ENCODE measurements around the gene REXO4. TPM values are rescaled to one million over a fixed set of nuclear protein-coding genes. Genes with fewer than 3 reads are reported as not detected.

The REXO4 gene
- total RNA-seq, 1 experiment from 2014 or later, result 38.6 TPM

- Mint-ChIP-seq H3K9me3 (0 out of 2 replicates have a peak, but pooled peaks cover under 1% of the 10 kb centered on the region), H3K4me1 (peaks cover 32% of the 10 kb centered on the region), H3K4me3 (no peak within 1 kb of the TSS; the same call in 1 of the 2 replicates), H3K27me3 (ENCODE audit: low read depth) (no peaks in the 10 kb centered on the region), H3K27ac (peak within 1 kb of the TSS; percentile 87), H3K36me3 (peaks cover under 1% of the 10 kb centered on the region; the same call in 1 of the 2 replicates)
- ATAC-seq (peak; percentile 50), DNase-seq (ENCODE audit: low spot score) (peak; percentile 48)
- ChIA-PET CTCF (interaction anchor here (0.7 to 2.3 kb wide), 16 partner anchors 8 to 273 kb away, joined by 3 to 10 read pairs (median 3); partner anchors contain the start of genes MED22, RPL7A and STKLD1), POLR2A (no interaction called here)
- TF ChIP-seq ATF2 (CRISPR knock-in tag; IDR thresholded peaks at IDR 0.05; ENCODE audit: borderline replicate concordance, low read depth), result no peak
- peak; percentile 76; the same call in 1 of the 2 replicates for TF ChIP-seq ZNF121 (CRISPR knock-in tag; IDR thresholded peaks at IDR 0.05)
- TF ChIP-seq CTCF (IDR thresholded peaks at IDR 0.05), result 0 out of 2 replicates have a peak, but pooled peaks have one; percentile 16
- no peak for TF ChIP-seq ZNF263 (CRISPR knock-in tag; IDR thresholded peaks at IDR 0.05; ENCODE audit: low read depth)
Observed at GRCh38 chr9:133421615-133422542, 4.1 kb upstream of the REXO4 start, which contains the start of gene ADAMTS13. ADAMTS13 (plus strand) TSS chr9:133422367; CDS start chr9:133422444, 77 bp downstream.

GRCh38 chr9:133420392-133420827, 2.6 kb upstream of the REXO4 start:
- TF ChIP-seq PRDM15 (CRISPR knock-in tag; IDR thresholded peaks at IDR 0.05), result no peak
- no peak for TF ChIP-seq NR2C2 (CRISPR knock-in tag; IDR thresholded peaks at IDR 0.05)
- H3K9me3 Mint-ChIP-seq, result no peaks in the 10 kb centered on the region
- no peak overlapping the region for H3K4me3 Mint-ChIP-seq
- peaks cover 39% of the 10 kb centered on the region for H3K4me1 Mint-ChIP-seq
- CTCF ChIA-PET, result no interaction called here
- no peaks in the 10 kb centered on the region; the same call in 1 of the 2 replicates for H3K36me3 Mint-ChIP-seq
- ATAC-seq, result no peak
- H3K27me3 Mint-ChIP-seq (ENCODE audit: low read depth), result no peaks in the 10 kb centered on the region
- POLR2A ChIA-PET, result no interaction called here
- no peak for DNase-seq (ENCODE audit: low spot score)
- peak overlapping the region; percentile 92 for H3K27ac Mint-ChIP-seq

GRCh38 chr9:133419005-133419404, 1.2 kb upstream of the REXO4 start:
- Mint-ChIP-seq H3K4me1 (peaks cover 39% of the 10 kb centered on the region), H3K36me3 (peaks cover 12% of the 10 kb centered on the region), H3K27ac (peak overlapping the region; percentile 80), H3K4me3 (peak overlapping the region; percentile 96), H3K9me3 (no peaks in the 10 kb centered on the region), H3K27me3 (ENCODE audit: low read depth) (no peaks in the 10 kb centered on the region)
- CTCF ChIA-PET, result interaction anchor here (0.6 kb wide), 1 partner anchor 37 kb away, joined by 3 read pairs; no protein-coding TSS in a partner anchor
- ATAC-seq (no peak), DNase-seq (ENCODE audit: low spot score) (no peak)
- TF ChIP-seq ZNF532 (CRISPR knock-in tag; IDR thresholded peaks at IDR 0.05; ENCODE audit: borderline replicate concordance), result no peak
- POLR2A ChIA-PET, result interaction anchor here (0.8 to 1.3 kb wide), 2 partner anchors 11 to 16 kb away, joined by 3 read pairs; no protein-coding TSS in a partner anchor
